Upper lobe of left lung (tissue), 4 donors: ENCODE data around the gene RCL1.

Source experiments
- CTCF ChIP-seq, 6 experiments: fragments of 450-650 bp in 4 of 6; fragments of 200-600 bp in 2 of 6; sonication (generic) in 2 of 6; IDR thresholded peaks; one replicate each; pipeline ENCODE4 v1.5.1; 2016 to 2019; ENCODE audit warnings: antibody characterized with exemption in 6 of 6
- POLR2A ChIP-seq, 4 donors: fragments of 450-650 bp; IDR thresholded peaks; one replicate each; pipeline ENCODE4 v1.5.1; 2016 to 2017; ENCODE audit warnings: antibody characterized with exemption in 4 of 4, mild to moderate bottlenecking in 2 of 4
- POLR2AphosphoS5 ChIP-seq, 2 donors: sonication (generic); formaldehyde crosslinking; IDR thresholded peaks; one replicate each; pipeline ENCODE4 v1.5.1; 2017; ENCODE audit warnings: antibody characterized with exemption in 2 of 2

- TF ChIP-seq CTCF (IDR thresholded peaks at IDR 0.05), result no peak
- no peak for TF ChIP-seq POLR2A (IDR thresholded peaks at IDR 0.05)
- no peak for TF ChIP-seq POLR2AphosphoS5 (IDR thresholded peaks at IDR 0.05)
These were observed 5.1 kb downstream of the RCL1 start for GRCh38 chr9:4797854-4798150.
